ENCODE data around the gene RERE.

RERE gene

DNA sequence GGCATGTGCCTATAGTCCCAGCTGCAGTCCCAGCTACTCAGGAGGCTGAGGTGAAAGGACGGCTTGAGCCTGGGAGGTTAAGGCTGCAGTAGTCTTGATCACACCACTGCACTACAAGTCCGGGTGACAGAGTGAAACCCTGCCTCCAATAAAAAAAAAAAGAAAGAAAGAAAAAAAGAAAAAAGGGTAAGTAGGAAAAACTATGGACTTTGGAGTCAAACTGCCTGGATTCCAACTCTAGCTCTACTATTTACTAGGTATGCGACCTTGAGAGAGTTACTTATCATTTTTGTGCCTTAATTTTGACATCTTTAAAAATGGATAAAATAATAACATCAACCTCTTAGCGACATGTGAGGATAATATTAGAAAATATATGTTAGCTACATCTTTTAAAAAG, 348.7 kb downstream of the RERE start:
- TF ChIP-seq, protein P1, sequence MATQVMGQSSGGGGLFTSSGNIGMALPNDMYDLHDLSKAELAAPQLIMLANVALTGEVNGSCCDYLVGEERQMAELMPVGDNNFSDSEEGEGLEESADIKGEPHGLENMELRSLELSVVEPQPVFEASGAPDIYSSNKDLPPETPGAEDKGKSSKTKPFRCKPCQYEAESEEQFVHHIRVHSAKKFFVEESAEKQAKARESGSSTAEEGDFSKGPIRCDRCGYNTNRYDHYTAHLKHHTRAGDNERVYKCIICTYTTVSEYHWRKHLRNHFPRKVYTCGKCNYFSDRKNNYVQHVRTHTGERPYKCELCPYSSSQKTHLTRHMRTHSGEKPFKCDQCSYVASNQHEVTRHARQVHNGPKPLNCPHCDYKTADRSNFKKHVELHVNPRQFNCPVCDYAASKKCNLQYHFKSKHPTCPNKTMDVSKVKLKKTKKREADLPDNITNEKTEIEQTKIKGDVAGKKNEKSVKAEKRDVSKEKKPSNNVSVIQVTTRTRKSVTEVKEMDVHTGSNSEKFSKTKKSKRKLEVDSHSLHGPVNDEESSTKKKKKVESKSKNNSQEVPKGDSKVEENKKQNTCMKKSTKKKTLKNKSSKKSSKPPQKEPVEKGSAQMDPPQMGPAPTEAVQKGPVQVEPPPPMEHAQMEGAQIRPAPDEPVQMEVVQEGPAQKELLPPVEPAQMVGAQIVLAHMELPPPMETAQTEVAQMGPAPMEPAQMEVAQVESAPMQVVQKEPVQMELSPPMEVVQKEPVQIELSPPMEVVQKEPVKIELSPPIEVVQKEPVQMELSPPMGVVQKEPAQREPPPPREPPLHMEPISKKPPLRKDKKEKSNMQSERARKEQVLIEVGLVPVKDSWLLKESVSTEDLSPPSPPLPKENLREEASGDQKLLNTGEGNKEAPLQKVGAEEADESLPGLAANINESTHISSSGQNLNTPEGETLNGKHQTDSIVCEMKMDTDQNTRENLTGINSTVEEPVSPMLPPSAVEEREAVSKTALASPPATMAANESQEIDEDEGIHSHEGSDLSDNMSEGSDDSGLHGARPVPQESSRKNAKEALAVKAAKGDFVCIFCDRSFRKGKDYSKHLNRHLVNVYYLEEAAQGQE (IDR thresholded peaks at IDR 0.05; ENCODE audit: low read depth), result no peak
- no peak for TF ChIP-seq EP300 (IDR thresholded peaks at IDR 0.05; ENCODE audit: borderline replicate concordance)
- TF ChIP-seq NFIC (IDR thresholded peaks at IDR 0.05), result no peak
- no peak for TF ChIP-seq FOXM1 (IDR thresholded peaks at IDR 0.05; ENCODE audit: borderline replicate concordance, low read depth)
- no peak for TF ChIP-seq TCF12 (IDR thresholded peaks at IDR 0.05; ENCODE audit: low read depth)
- no peak for TF ChIP-seq RAD21 (IDR thresholded peaks at IDR 0.05; ENCODE audit: low read depth)
- TF ChIP-seq TAF1 (IDR thresholded peaks at IDR 0.05; ENCODE audit: low read depth), result no peak
- no peak for TF ChIP-seq CEBPB (IDR thresholded peaks at IDR 0.05)
- TF ChIP-seq, protein P2, sequence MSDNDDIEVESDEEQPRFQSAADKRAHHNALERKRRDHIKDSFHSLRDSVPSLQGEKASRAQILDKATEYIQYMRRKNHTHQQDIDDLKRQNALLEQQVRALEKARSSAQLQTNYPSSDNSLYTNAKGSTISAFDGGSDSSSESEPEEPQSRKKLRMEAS (IDR thresholded peaks at IDR 0.05), result no peak
- no peak for TF ChIP-seq TEAD4 (IDR thresholded peaks at IDR 0.05)
- TF ChIP-seq EGR1 (IDR thresholded peaks at IDR 0.05), result no peak
- TF ChIP-seq USF1 (IDR thresholded peaks at IDR 0.05), result no peak
- TF ChIP-seq CREB1 (IDR thresholded peaks at IDR 0.05; ENCODE audit: low read depth), result no peak
- no peak for TF ChIP-seq YY1 (IDR thresholded peaks at IDR 0.05; ENCODE audit: low read depth)
- no peak for TF ChIP-seq ZBTB7A (IDR thresholded peaks at IDR 0.05; ENCODE audit: low read depth)

- TF ChIP-seq EGR1 (IDR thresholded peaks at IDR 0.05) (no peak), RAD21 (IDR thresholded peaks at IDR 0.05; ENCODE audit: low read depth) (no peak), USF1 (IDR thresholded peaks at IDR 0.05) (no peak), YY1 (IDR thresholded peaks at IDR 0.05; ENCODE audit: low read depth) (no peak), NFIC (IDR thresholded peaks at IDR 0.05) (no peak), ZBTB7A (IDR thresholded peaks at IDR 0.05; ENCODE audit: low read depth) (no peak), CREB1 (IDR thresholded peaks at IDR 0.05; ENCODE audit: low read depth) (no peak)
- TF ChIP-seq, protein P2 (IDR thresholded peaks at IDR 0.05), result no peak
- TF ChIP-seq, protein P1 (IDR thresholded peaks at IDR 0.05; ENCODE audit: low read depth), result no peak
These were observed 350.1 kb downstream of the RERE start for GRCh38 chr1:8467308-8467707.

GRCh38 chr1:8465692-8466091, 351.7 kb downstream of the RERE start:
- TF ChIP-seq EGR1 (IDR thresholded peaks at IDR 0.05) (no peak), RAD21 (IDR thresholded peaks at IDR 0.05; ENCODE audit: low read depth) (no peak), TCF12 (IDR thresholded peaks at IDR 0.05; ENCODE audit: low read depth) (no peak), TAF1 (IDR thresholded peaks at IDR 0.05; ENCODE audit: low read depth) (no peak), YY1 (IDR thresholded peaks at IDR 0.05; ENCODE audit: low read depth) (no peak), NFIC (IDR thresholded peaks at IDR 0.05) (no peak), EP300 (IDR thresholded peaks at IDR 0.05; ENCODE audit: borderline replicate concordance) (no peak), USF1 (IDR thresholded peaks at IDR 0.05) (no peak), ZBTB7A (IDR thresholded peaks at IDR 0.05; ENCODE audit: low read depth) (no peak), TEAD4 (IDR thresholded peaks at IDR 0.05) (no peak), FOXM1 (IDR thresholded peaks at IDR 0.05; ENCODE audit: borderline replicate concordance, low read depth) (no peak), CEBPB (IDR thresholded peaks at IDR 0.05) (no peak), CREB1 (IDR thresholded peaks at IDR 0.05; ENCODE audit: low read depth) (no peak)
- TF ChIP-seq, protein P2 (IDR thresholded peaks at IDR 0.05), result no peak
- TF ChIP-seq, protein P1 (IDR thresholded peaks at IDR 0.05; ENCODE audit: low read depth), result no peak

DNA sequence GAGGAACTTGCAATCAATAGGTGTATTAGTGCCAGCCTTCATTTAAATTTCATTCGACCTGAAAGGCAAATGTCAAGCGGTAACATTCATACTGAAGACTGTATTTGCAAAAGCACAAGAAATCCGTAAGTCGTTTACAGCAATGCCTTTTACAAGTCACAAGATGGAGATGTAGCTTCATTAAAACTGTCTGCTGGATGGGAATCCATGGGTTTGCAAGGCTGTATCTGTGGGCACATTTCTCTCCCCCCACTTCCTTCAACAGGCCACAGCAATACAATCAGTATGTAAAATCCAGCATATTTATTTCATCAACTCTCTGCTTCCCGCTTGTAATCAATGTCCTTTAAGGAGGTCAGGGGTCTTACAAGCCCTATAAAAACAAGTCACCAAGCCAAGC, 352.4 kb downstream of the RERE start:
- TF ChIP-seq, protein P2 (IDR thresholded peaks at IDR 0.05), result no peak
- TF ChIP-seq YY1 (IDR thresholded peaks at IDR 0.05; ENCODE audit: low read depth) (no peak), RAD21 (IDR thresholded peaks at IDR 0.05; ENCODE audit: low read depth) (peak; percentile 18; the same call in 1 of the 2 replicates)

Measured in Ishikawa (cell line).